HL-60 (cell line): Measurements from ENCODE around the gene LRRC71.
A peak's percentile ranks its signal among the peaks of the same experiment; 100 is the strongest.

Experiments
- DNase-seq, 2 experiments: peaks; one replicate each; pipeline ENCODE4 v3.0.0-alpha.2; 2010 to 2020; ENCODE audit warnings: low read depth in 1 of 2, low spot score in 1 of 2
- H3K27ac ChIP-seq: fragments of 250-450 bp; sonication (Bioruptor Pico); replicated peaks from 2 replicates; pipeline ENCODE4 v1.5.1; 2020; ENCODE audit warnings: mild to moderate bottlenecking, moderate library complexity
- H3K27me3 ChIP-seq: fragments of 250-450 bp; sonication (Bioruptor Pico); 2 replicates; pipeline ENCODE4 v1.5.1; 2021; ENCODE audit warnings: mild to moderate bottlenecking, moderate library complexity; ENCODE audit not compliant: insufficient read depth, poor library complexity, severe bottlenecking
- H3K4me3 ChIP-seq: replicated peaks from 2 replicates; pipeline ENCODE4 v1.5.1; 2011; ENCODE audit warnings: mild to moderate bottlenecking, control low read depth, low read length; ENCODE audit not compliant: insufficient read depth
- CTCF ChIP-seq: IDR thresholded peaks from one replicate; pipeline ENCODE4 v1.5.1; 2011; ENCODE audit warnings: low read length, control low read depth, inconsistent platforms; ENCODE audit not compliant: insufficient read depth
- GABPA ChIP-seq: IDR thresholded peaks from 2 replicates; pipeline ENCODE4 v1.6.1; 2012; ENCODE audit warnings: low read depth
- POLR2AphosphoS5 ChIP-seq: IDR thresholded peaks from 2 replicates; pipeline ENCODE4 v1.6.1; 2012; ENCODE audit warnings: low read depth
- REST ChIP-seq: IDR thresholded peaks from 2 replicates; pipeline ENCODE4 v1.6.1; 2012; ENCODE audit warnings: low read depth; ENCODE audit not compliant: insufficient replicate concordance
- SPI1 ChIP-seq: IDR thresholded peaks from 2 replicates; pipeline ENCODE4 v1.6.1; 2012; ENCODE audit warnings: low read depth, mild to moderate bottlenecking, borderline replicate concordance

LRRC71 gene

DNA sequence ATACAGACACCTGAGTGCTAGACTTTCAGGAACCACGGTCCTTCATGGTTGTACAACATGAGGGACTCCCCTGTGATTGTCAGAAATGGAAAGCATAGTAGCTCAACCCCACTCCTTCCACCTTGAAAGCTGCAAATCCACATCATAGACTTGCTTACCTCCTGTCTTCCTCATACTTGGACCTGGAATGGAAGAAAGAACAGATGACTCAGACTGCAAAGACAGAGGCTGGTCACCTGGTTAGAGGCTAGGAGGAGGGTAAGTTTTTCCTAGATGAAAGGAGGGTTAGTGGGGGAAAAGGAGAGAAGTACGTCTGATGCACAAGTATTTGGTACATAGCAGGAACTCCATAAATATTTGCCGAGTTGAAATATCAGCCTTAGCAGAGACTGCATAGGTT, 37.2 kb downstream of the LRRC71 start:
- no peaks in the 10 kb centered on the region for H3K27me3 ChIP-seq
- TF ChIP-seq SPI1 = no peak
- no peak for TF ChIP-seq GABPA
- no peak overlapping the region for H3K27ac ChIP-seq
- no peak for DNase-seq
- no peak overlapping the region for H3K4me3 ChIP-seq

- no peak overlapping the region for H3K27ac ChIP-seq
- no peaks in the 10 kb centered on the region for H3K27me3 ChIP-seq
- H3K4me3 ChIP-seq = no peak overlapping the region
- peak in 1 of 2 experiments; percentile 2 for DNase-seq
- TF ChIP-seq POLR2AphosphoS5 (no peak), REST (no peak)
Observed at GRCh38 chr1:156958247-156958714, 37.8 kb downstream of the LRRC71 start.

DNA sequence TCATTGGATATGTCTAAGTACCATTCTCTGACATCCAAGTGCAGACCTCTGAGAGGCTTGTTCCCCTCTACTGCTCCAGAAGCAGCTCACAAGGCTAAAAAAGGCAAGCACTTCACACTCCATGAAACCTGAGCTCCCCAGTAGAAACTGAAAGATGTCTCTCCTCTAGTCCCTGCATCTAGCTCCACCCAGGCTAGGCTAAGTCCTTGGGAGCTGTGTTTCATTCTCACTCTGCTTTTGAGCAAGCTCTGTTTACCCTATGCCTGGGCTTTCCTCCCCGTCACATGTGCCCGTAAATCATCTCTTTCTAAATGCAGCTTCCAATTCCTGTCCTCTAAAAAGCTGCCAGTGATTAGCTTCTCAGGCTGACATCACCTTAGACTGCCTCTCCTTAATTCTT, 39.0 kb downstream of the LRRC71 start:
- Histone ChIP-seq H3K27me3 (no peaks in the 10 kb centered on the region), H3K27ac (no peak overlapping the region), H3K4me3 (no peak overlapping the region)
- TF ChIP-seq SPI1 (no peak), GABPA (no peak), CTCF (no peak), REST (no peak), POLR2AphosphoS5 (no peak)
- DNase-seq = no peak

DNA sequence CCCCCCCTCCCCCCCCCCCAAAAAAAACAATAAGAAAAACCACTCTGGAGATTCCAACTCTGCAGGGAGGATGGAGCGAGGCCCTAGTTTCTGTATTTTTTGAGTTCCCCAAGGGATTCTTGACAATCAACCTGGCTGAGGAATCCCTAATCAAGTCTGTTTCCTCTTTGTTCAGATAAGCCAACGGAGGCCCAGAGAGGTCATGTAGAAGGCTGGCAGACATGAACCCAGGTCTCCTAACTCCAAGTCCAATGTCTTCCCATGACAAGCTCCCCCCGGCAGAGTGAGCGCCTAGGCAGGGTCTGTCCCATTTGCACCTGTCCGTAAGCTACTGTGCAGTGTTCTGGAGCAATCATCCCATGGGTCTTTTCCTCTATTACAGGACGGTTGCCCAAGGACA, 39.5 kb downstream of the LRRC71 start:
- no peak overlapping the region for H3K4me3 ChIP-seq
- no peaks in the 10 kb centered on the region for H3K27me3 ChIP-seq
- TF ChIP-seq POLR2AphosphoS5 (no peak), CTCF (no peak), SPI1 (no peak), GABPA (no peak), REST (no peak)
- DNase-seq = no peak
- no peak overlapping the region for H3K27ac ChIP-seq
